Ammon's horn (tissue), 1 donor: ENCODE data around the gene INPP5E.

ENCODE experiments used
- DNase-seq: peaks from one replicate; pipeline ENCODE4 v3.0.0-alpha.2; 2016; ENCODE audit warnings: low spot score

The INPP5E gene

GRCh38 chr9:136472640-136473353, 33.2 kb upstream of the INPP5E start:
- no peak for DNase-seq

GRCh38 chr9:136471802-136472487, 32.3 kb upstream of the INPP5E start:
- DNase-seq = no peak

- no peak for DNase-seq
Observed at GRCh38 chr9:136470792-136471469, 31.3 kb upstream of the INPP5E start.

GRCh38 chr9:136470356-136470755, 30.7 kb upstream of the INPP5E start:
- no peak for DNase-seq

GRCh38 chr9:136467766-136468165, 28.1 kb upstream of the INPP5E start:
- DNase-seq = no peak

- DNase-seq = no peak
Observed at GRCh38 chr9:136466155-136466541, 26.5 kb upstream of the INPP5E start.

- DNase-seq = no peak
Observed at GRCh38 chr9:136465500-136466154, 26.0 kb upstream of the INPP5E start.

- DNase-seq = no peak
Observed at GRCh38 chr9:136464241-136464640, 24.6 kb upstream of the INPP5E start.

- no peak for DNase-seq
Observed at GRCh38 chr9:136463578-136463977, 23.9 kb upstream of the INPP5E start.

- DNase-seq = no peak
Observed at GRCh38 chr9:136462664-136463063, 23.0 kb upstream of the INPP5E start.

GRCh38 chr9:136460772-136461325, 21.2 kb upstream of the INPP5E start:
- DNase-seq = no peak

- no peak for DNase-seq
Observed at GRCh38 chr9:136459425-136459824, 19.8 kb upstream of the INPP5E start.

- no peak for DNase-seq
Observed at GRCh38 chr9:136457326-136457725, 17.7 kb upstream of the INPP5E start.

- DNase-seq = no peak
Observed at GRCh38 chr9:136456258-136456657, 16.6 kb upstream of the INPP5E start.

GRCh38 chr9:136455043-136456002, 15.7 kb upstream of the INPP5E start:
- no peak for DNase-seq

GRCh38 chr9:136454026-136454796, 14.6 kb upstream of the INPP5E start:
- no peak for DNase-seq

GRCh38 chr9:136453326-136453725, 13.7 kb upstream of the INPP5E start:
- no peak for DNase-seq

GRCh38 chr9:136451221-136451877, 11.7 kb upstream of the INPP5E start:
- DNase-seq = no peak

- DNase-seq = no peak
Observed at GRCh38 chr9:136448655-136449054, 9.0 kb upstream of the INPP5E start.
